Neural cell (in vitro differentiated cells): ENCODE results near the gene MASTL. TPM values are rescaled to one million over a fixed set of nuclear protein-coding genes. Genes with fewer than 3 reads are reported as not detected.

ENCODE experiments used
- H2AFZ ChIP-seq: fragments of 200-600, 300-800 bp; sonication (generic), shearing (Covaris generic); 2 replicates; pipeline ENCODE4 v1.6.0; 2014; ENCODE audit warnings: low read depth, mild to moderate bottlenecking, antibody characterized with exemption, low read length, moderate library complexity
- H3F3A ChIP-seq: fragments of 200-600 bp; shearing (Covaris generic); 2 replicates; pipeline ENCODE4 v1.6.1; 2016; ENCODE audit warnings: mild to moderate bottlenecking, moderate library complexity, mixed read lengths, antibody characterized with exemption, low read length; ENCODE audit not compliant: insufficient read depth, poor library complexity, severe bottlenecking
- H3K27ac ChIP-seq: fragments of 200-600, 300-800 bp; sonication (generic), shearing (Covaris generic); 2 replicates; pipeline ENCODE4 v1.5.1; 2014; ENCODE audit warnings: mild to moderate bottlenecking, low read length, moderate library complexity
- H3K27me3 ChIP-seq: fragments of 300-800, 200-600 bp; sonication (generic), shearing (Covaris generic); 2 replicates; pipeline ENCODE4 v1.6.0; 2014; ENCODE audit warnings: mild to moderate bottlenecking, low read depth, low read length, moderate library complexity; ENCODE audit not compliant: insufficient read depth
- H3K36me3 ChIP-seq: fragments of 300-800, 200-600 bp; sonication (generic), shearing (Covaris generic); 2 replicates; pipeline ENCODE4 v1.5.1; 2014; ENCODE audit warnings: mild to moderate bottlenecking, antibody characterized with exemption, low read length, moderate library complexity; ENCODE audit not compliant: insufficient read depth
- H3K4me2 ChIP-seq: fragments of 300-800, 200-600 bp; sonication (generic), shearing (Covaris generic); 2 replicates; pipeline ENCODE4 v1.6.0; 2014; ENCODE audit warnings: mild to moderate bottlenecking, low read length
- H3K4me3 ChIP-seq: fragments of 300-800, 200-600 bp; sonication (generic), shearing (Covaris generic); 2 replicates; pipeline ENCODE4 v1.5.1; 2014; ENCODE audit warnings: mild to moderate bottlenecking, low read length, moderate library complexity
- H3K79me2 ChIP-seq: fragments of 200-600 bp; shearing (Covaris generic); replicated peaks from 2 replicates; pipeline ENCODE4 v1.6.0; 2014; ENCODE audit warnings: mild to moderate bottlenecking, low read length, moderate library complexity; ENCODE audit not compliant: insufficient read depth
- H3K9ac ChIP-seq: fragments of 300-800, 200-600 bp; sonication (generic), shearing (Covaris generic); 2 replicates; pipeline ENCODE4 v1.6.1; 2016; ENCODE audit warnings: mild to moderate bottlenecking, low read length, mixed read lengths
- H3K9me2 ChIP-seq: fragments of 200-600 bp; shearing (Covaris generic); 2 replicates; pipeline ENCODE4 v1.6.1; 2016; ENCODE audit warnings: mild to moderate bottlenecking, low read length, mixed read lengths; ENCODE audit not compliant: insufficient read depth
- H3K9me3 ChIP-seq: fragments of 200-600, 300-800 bp; sonication (generic), shearing (Covaris generic); 2 replicates; pipeline ENCODE4 v1.6.1; 2016; ENCODE audit warnings: mild to moderate bottlenecking, mixed run types, low read length, moderate library complexity, mixed read lengths
- H4K20me1 ChIP-seq: fragments of 200-600 bp; shearing (Covaris generic); 2 replicates; pipeline ENCODE4 v1.6.1; 2016; ENCODE audit warnings: mild to moderate bottlenecking, mixed run types; ENCODE audit not compliant: insufficient read depth
- EP300 ChIP-seq: fragments of 450-650 bp; conservative IDR thresholded peaks from 2 replicates; pipeline ENCODE4 v1.6.1; 2014; ENCODE audit warnings: antibody characterized with exemption, mild to moderate bottlenecking, moderate library complexity; ENCODE audit not compliant: poor library complexity, severe bottlenecking
- EZH2 ChIP-seq: fragments of 200-600, 300-800 bp; shearing (Covaris generic), sonication (generic); IDR thresholded peaks from 2 replicates; pipeline ENCODE4 v1.6.1; 2014; ENCODE audit warnings: antibody characterized with exemption, low read length, borderline replicate concordance, mild to moderate bottlenecking; ENCODE audit not compliant: insufficient read depth, poor library complexity, severe bottlenecking
- MXI1 ChIP-seq: fragments of 450-650 bp; conservative IDR thresholded peaks from 2 replicates; pipeline ENCODE4 v1.6.1; 2014; ENCODE audit warnings: antibody characterized with exemption, mild to moderate bottlenecking; ENCODE audit not compliant: poor library complexity, severe bottlenecking
- POLR2AphosphoS5 ChIP-seq: IDR thresholded peaks from 2 replicates; pipeline ENCODE4 v1.6.1; 2012
- RAD21 ChIP-seq: fragments of 450-650 bp; conservative IDR thresholded peaks from 2 replicates; pipeline ENCODE4 v1.6.1; 2014; ENCODE audit warnings: antibody characterized with exemption, mild to moderate bottlenecking, moderate library complexity
- SMC3 ChIP-seq: fragments of 450-650 bp; conservative IDR thresholded peaks from 2 replicates; pipeline ENCODE4 v1.6.1; 2014; ENCODE audit warnings: antibody characterized with exemption, mild to moderate bottlenecking, moderate library complexity; ENCODE audit not compliant: poor library complexity
- TAF1 ChIP-seq: IDR thresholded peaks from 2 replicates; pipeline ENCODE4 v1.6.1; 2012; ENCODE audit warnings: low read depth
- polyA plus RNA-seq: library from polyadenylated mRNA; depleted of rRNA; stranded (reverse); fragments of >200 nt; gene quantifications from 2 replicates; pipeline ENCODE4 v1.2.3, GENCODE V29; 2014
- TF ChIP-seq, protein P1 (sequence below): IDR thresholded peaks from 2 replicates; pipeline ENCODE4 v1.6.1; 2012; ENCODE audit warnings: borderline replicate concordance
- TF ChIP-seq, protein P2 (sequence below): fragments of 450-650 bp; IDR thresholded peaks from 2 replicates; pipeline ENCODE4 v1.5.1; 2014; ENCODE audit warnings: antibody characterized with exemption, mild to moderate bottlenecking, moderate library complexity; ENCODE audit not compliant: poor library complexity, severe bottlenecking

Gene MASTL
- polyA plus RNA-seq, 1 donor from 2014 or later: 7.1 TPM

DNA sequence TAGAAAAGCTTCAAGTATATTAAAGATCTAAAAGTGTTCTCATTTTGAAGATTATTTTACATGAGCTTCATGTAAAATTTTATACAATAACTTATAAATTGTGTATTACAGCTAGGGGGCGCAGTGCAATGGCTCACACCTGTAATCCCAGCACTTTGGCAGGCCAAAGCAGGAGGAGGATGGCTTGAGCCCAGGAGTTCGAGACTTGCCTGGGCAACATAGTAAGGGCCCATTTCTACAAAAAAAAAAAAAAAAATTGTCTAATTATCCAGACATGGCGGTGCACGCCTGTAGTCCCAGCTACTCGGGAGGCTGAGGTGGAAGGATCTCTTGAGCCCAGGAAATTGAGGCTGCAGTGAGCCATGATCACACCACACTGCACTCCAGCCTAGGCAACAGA lies 68.8 kb downstream of the MASTL start:
- Histone ChIP-seq H3K4me3 (no peak overlapping the region), H3K27me3 (no peaks in the 10 kb centered on the region), H3F3A (no peaks in the 10 kb centered on the region), H3K9me2 (no peaks in the 10 kb centered on the region), H3K27ac (no peak overlapping the region), H3K9ac (no peak overlapping the region), H2AFZ (no peak overlapping the region), H3K9me3 (no peaks in the 10 kb centered on the region), H3K4me2 (no peak overlapping the region), H3K36me3 (no peaks in the 10 kb centered on the region), H4K20me1 (no peaks in the 10 kb centered on the region), H3K79me2 (no peaks in the 10 kb centered on the region)
- TF ChIP-seq, protein P1, sequence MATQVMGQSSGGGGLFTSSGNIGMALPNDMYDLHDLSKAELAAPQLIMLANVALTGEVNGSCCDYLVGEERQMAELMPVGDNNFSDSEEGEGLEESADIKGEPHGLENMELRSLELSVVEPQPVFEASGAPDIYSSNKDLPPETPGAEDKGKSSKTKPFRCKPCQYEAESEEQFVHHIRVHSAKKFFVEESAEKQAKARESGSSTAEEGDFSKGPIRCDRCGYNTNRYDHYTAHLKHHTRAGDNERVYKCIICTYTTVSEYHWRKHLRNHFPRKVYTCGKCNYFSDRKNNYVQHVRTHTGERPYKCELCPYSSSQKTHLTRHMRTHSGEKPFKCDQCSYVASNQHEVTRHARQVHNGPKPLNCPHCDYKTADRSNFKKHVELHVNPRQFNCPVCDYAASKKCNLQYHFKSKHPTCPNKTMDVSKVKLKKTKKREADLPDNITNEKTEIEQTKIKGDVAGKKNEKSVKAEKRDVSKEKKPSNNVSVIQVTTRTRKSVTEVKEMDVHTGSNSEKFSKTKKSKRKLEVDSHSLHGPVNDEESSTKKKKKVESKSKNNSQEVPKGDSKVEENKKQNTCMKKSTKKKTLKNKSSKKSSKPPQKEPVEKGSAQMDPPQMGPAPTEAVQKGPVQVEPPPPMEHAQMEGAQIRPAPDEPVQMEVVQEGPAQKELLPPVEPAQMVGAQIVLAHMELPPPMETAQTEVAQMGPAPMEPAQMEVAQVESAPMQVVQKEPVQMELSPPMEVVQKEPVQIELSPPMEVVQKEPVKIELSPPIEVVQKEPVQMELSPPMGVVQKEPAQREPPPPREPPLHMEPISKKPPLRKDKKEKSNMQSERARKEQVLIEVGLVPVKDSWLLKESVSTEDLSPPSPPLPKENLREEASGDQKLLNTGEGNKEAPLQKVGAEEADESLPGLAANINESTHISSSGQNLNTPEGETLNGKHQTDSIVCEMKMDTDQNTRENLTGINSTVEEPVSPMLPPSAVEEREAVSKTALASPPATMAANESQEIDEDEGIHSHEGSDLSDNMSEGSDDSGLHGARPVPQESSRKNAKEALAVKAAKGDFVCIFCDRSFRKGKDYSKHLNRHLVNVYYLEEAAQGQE: no peak
- no peak for TF ChIP-seq EP300
- no peak for TF ChIP-seq TAF1
- TF ChIP-seq MXI1: no peak
- TF ChIP-seq SMC3: peak; percentile 61
- TF ChIP-seq, protein P2, sequence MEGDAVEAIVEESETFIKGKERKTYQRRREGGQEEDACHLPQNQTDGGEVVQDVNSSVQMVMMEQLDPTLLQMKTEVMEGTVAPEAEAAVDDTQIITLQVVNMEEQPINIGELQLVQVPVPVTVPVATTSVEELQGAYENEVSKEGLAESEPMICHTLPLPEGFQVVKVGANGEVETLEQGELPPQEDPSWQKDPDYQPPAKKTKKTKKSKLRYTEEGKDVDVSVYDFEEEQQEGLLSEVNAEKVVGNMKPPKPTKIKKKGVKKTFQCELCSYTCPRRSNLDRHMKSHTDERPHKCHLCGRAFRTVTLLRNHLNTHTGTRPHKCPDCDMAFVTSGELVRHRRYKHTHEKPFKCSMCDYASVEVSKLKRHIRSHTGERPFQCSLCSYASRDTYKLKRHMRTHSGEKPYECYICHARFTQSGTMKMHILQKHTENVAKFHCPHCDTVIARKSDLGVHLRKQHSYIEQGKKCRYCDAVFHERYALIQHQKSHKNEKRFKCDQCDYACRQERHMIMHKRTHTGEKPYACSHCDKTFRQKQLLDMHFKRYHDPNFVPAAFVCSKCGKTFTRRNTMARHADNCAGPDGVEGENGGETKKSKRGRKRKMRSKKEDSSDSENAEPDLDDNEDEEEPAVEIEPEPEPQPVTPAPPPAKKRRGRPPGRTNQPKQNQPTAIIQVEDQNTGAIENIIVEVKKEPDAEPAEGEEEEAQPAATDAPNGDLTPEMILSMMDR: peak; percentile 58

- Histone ChIP-seq H3K9me2 (no peaks in the 10 kb centered on the region), H3K4me3 (no peak overlapping the region), H3K9ac (no peak overlapping the region), H4K20me1 (no peaks in the 10 kb centered on the region), H3K9me3 (no peaks in the 10 kb centered on the region), H2AFZ (no peak overlapping the region), H3K36me3 (no peaks in the 10 kb centered on the region), H3K4me2 (no peak overlapping the region), H3K79me2 (no peaks in the 10 kb centered on the region), H3K27ac (no peak overlapping the region), H3F3A (no peaks in the 10 kb centered on the region), H3K27me3 (no peaks in the 10 kb centered on the region)
- TF ChIP-seq POLR2AphosphoS5 (no peak), MXI1 (no peak), EP300 (no peak), SMC3 (no peak), EZH2 (no peak), TAF1 (no peak), RAD21 (no peak)
- TF ChIP-seq, protein P1: no peak
- TF ChIP-seq, protein P2: no peak
Observed at GRCh38 chr10:27225011-27225590, 69.9 kb downstream of the MASTL start.
